HG03196 (cell line): ENCODE results near the gene HOXA10.

Source experiments
- ATAC-seq: cut with Tn5 transposase; IDR thresholded peaks from one replicate; pipeline ENCODE4 v1.9.1; 2021; ENCODE audit not compliant: unreplicated experiment

Gene HOXA10

DNA sequence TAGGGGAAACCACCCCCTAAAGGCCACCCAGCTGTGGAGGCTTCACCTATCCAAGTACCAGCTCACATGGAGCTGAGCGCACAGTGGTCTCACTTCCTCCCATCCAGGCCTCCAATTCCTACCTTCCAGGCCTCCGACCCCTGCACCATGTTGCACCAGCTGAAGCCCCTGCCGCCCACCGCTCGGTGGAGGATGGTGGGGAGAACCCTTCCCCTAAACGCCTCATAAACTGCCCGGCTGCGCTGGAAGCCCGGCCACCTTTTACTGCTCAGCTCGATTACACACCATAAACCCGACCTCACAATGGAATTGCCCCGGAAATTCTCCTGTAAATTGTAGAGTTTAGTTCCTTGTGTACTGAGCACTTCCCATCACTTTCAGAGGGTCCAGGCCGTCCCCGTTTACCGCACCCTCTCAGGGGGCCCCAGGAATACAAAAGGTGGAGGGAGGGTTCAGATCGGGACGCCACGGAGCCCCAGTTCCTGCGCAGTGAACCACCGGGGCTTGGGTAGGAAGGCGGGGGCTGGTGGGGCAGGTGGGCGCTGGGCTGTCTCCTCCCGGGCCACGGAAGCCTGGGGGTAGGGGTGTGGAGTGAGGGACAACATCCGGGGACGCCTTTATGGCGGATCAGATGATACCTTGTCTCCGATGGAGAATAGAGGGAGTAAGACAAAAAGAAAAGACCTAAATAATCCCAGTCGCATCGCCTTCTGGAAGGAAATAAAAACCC is 16.3 kb downstream of the HOXA10 start:
- ATAC-seq, result no peak

DNA sequence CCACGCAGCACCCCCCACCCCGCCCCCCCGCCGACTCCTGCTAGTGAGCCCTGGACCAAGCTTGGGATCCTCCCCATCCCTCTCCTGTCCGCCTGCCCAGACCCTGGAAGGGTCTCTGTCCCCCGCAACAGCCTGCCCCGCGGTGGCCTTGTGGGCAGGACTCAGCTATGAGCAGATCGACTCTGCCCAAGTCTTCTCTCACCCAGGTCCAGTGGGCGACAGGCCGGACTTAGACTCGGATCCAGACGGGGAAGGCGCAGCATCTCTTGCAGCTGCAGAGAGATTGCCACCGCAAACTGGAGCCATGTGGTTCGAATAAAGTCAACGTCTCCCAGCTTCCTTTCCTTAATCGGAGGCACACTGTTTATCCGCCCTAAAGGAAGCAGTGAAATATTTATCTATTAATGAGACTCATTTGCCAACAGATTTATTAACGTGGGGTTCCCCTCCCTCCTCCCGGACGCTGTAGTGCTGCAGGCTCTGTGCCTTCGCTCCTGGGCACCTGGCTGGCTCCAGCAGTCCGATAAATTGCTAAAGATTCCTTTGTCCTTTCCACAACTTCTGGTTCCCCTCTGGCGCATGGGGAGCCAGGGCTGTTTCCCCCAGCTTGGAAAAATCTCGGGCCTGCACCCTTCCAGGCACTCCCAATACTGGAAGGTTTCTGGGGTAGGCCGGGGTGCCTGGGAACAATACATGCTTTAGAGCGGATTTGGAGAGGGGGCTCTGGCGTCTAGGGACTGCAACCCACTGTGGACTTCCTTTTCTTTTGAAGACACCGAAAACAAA is 17.0 kb downstream of the HOXA10 start:
- no peak for ATAC-seq

DNA sequence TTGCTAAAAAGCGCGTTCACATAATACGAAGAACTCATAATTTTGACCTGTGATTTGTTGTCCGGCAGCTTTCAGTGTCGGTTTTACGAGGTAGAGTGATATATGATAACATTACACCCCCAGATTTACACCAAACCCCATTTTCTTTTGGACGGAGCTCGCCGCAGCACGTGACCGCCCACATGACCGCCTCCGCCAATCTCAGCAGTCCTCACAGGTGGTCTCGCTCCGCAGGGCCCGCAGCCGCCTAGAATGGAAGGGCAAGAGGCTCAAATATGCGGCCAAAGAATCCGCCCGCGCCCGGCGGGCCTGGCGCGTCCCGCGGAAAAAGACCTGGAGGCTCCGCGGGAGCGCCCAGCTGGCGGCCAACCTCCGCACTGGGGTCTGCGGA is 17.6 kb downstream of the HOXA10 start, which contains the start of gene HOXA7:
TSS of gene HOXA7 (minus strand) at position 168 of the 391 bp plus-strand sequence. CDS start at position 38, 130 bp downstream.
- no peak for ATAC-seq

DNA sequence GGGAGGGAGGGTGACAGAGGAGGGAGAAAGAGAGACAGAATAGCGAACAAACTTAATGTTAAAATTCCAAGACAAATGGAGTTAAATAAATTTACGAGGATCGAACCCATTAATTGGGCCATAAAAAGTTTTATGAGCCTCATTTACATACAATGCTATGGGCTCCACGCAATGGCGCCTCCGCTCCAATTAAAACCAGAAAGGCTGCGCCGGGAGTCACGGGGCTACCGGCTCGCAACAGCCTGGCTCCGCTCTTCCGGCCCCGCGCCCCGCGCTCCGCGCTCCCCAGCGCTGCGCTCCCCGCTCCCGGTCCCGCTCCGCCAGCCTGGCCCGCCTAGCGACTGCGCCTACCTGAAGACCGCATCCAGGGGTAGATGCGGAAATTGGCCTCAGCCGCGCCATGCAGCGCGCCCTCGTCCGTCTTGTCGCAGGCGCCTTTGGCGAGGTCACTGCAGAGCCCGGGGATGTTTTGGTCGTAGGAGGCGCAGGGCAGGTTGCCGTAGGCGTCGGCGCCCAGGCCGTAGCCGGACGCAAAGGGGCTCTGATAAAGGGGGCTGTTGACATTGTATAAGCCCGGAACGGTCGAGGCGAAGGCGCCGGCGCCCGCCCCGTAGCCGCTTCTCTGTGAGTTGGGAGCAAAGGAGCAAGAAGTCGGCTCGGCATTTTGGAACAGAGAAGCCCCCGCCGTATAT is 18.2 kb downstream of the HOXA10 start:
- ATAC-seq, result no peak

DNA sequence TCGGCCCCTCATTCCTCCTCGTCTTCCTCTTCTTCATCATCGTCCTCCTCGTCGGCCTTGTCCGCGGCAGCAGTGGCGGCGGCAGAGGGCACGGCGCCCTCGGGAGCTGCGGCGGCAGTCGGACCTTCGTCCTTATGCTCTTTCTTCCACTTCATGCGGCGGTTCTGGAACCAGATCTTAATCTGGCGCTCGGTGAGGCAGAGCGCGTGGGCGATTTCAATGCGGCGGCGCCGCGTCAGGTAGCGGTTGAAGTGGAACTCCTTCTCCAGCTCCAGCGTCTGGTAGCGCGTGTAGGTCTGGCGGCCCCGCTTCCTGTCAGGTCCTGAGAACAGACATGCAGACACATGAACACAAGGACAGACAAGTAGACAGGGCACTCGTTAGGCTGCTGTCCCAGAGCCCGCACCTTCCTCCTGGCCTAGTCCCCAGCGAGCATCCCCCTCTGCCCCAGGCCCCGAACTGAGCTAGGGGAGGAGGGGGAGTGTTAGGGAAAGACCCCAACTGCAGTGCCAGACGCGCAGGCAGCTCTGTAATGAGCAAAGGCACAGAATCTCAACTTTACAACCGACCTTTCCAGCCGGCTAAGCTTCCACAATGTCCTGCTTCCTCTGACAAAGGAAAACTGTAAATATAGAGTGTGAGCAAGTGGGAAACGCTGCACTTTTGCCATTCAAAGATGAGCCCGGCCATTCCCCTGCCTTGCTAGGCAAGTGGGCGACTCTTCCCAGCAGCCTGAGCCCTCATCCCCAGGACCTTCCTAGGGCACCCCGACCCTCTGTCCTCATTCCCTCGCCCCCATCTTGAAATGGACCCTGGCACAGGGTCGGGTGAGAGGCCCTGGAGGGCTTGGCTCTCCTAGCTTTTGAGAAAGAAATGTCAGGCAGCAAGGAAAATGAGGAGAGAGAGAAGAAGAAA is 19.0 kb downstream of the HOXA10 start:
- no peak for ATAC-seq

DNA sequence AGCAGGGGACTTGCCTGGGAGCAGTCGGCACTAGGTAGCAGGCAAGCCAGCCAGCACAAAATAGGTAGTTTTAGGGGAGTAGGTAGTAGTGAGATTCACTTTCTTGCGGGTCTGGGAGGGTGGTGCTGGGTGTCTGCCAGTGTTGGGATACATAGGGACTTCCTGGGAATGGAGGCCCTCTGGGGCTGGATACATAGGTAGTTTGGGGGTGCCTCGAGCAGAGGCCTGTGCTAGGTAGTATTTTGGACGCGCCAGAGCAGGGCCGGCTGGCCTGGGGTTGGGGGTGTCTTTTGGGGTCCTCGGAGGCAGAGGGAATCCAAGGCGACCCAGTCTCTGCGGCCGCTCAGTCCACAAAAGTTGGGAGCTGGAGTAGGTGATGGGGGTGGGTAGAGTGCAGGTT is 19.8 kb downstream of the HOXA10 start:
- ATAC-seq, result no peak

DNA sequence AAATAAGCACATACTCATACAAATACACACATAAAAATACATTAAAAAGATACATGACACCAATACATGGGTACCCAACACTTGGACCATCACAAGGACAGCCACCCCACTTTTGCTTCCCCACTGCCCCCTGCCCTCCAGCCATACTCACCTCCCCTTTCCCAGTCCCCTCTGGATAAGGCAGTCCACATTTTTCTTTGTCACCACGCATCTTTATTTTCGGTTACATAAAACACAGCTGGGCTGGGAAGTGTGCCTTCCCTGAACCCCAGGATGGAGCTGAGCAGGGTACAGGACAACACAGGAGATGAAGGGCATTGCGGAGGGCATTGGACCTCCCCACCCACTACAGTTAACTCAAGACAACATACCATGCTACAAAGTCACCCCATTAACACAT is 20.6 kb downstream of the HOXA10 start:
- ATAC-seq, result no peak

DNA sequence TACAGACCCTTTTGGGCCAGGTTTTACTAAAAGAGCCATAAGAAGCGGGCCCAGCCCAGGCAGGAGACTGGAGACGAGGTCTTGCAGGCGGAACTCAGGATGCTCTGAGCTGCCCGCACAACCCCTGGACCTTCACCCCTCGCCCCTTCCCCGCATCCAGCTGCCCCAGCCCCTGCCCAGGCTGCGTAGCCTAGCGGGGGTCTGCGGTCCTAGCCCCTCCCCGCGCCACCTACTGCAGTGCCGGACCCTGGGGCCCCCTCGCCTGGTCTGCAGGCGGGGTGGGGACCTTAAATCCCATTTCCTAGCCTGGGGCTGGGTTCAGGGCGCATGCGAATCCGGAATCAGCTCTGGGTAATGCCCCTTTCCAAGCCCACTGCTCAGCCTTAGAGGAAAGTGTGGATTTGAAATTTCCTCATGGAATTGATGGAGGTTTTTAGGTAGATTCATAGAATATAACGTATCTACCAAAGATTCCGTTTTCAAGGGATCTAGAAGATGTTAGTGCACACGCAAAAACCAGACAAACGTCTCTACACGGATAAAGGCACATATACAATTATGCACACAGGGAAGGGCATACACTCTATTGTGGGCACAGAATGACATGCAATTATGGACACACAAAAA is 21.2 kb downstream of the HOXA10 start:
- ATAC-seq, result no peak

DNA sequence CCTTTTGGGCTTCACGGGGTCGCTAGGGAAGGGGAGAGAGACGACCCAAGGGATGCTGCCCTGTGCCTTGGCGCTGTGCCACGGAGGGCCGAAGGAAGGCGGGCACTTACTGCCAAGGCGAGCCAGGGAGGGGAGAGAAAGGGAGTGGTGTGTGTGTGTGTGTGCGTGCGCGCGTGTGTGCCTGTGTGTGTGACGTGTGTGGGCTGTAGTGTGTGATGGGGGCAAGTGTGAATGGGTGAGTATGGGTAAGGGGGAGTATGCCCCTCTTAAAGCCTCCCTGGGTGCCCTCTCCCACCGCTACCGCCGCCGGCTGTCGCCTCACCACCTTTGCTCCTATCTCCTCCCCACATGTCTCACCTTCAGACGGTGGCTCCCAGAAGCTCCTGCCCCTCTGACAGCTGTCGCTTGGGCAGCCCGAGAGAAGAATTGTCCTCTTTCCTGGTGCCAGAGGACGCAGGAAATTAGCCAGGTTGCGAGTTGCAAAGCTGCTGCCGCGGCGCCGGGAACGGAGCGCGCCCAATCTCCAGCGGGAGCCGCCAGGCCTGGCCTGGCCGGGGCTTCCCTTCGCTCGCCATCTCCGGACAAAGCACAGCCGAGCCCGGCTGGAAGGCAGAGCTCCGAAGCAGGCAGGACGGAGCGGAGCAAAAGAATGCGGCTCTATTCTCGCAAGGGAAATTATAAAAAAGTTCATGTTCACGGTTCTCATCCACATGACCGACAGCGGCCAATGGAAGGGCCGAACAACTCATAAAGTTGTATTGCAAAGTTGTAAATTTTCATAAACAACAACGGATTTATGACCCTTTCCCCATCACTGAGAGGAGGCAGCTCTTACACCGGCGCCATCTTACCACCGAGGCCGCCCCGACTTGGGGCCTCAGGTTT is 21.9 kb downstream of the HOXA10 start, which contains the start of gene HOXA3:
TSS of gene HOXA3 (minus strand) at position 653 of the 885 bp plus-strand sequence. CDS start 41,943 bp downstream, outside the sequence.
- ATAC-seq, result no peak

DNA sequence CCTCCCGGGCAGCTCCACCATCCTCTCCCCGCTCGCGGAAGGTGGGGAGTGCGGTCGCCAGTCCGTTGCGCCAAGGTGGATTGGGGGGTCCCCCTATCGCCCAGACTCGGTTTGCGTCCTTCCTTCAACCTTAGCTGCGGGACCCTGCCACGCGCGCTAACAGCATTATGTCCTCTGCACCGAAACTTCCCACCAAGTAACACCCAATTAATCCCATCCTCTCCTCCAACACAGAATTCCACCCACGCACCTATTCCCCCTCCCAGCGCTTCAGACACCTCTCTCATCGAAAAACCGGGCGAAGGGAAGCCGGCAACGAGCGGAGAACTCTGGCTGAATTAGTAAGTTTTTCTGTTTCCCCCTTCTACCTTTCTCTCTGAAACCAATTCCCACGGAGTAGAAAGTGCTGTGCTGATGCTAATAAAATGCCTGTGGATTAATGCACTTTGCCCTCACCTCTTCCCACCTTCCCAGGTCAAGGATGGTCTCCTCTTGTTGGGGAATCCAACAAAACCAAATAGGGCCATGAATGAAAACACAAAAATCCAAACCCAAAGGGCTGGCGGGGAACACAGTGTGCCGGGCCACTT is 22.7 kb downstream of the HOXA10 start:
- no peak for ATAC-seq

DNA sequence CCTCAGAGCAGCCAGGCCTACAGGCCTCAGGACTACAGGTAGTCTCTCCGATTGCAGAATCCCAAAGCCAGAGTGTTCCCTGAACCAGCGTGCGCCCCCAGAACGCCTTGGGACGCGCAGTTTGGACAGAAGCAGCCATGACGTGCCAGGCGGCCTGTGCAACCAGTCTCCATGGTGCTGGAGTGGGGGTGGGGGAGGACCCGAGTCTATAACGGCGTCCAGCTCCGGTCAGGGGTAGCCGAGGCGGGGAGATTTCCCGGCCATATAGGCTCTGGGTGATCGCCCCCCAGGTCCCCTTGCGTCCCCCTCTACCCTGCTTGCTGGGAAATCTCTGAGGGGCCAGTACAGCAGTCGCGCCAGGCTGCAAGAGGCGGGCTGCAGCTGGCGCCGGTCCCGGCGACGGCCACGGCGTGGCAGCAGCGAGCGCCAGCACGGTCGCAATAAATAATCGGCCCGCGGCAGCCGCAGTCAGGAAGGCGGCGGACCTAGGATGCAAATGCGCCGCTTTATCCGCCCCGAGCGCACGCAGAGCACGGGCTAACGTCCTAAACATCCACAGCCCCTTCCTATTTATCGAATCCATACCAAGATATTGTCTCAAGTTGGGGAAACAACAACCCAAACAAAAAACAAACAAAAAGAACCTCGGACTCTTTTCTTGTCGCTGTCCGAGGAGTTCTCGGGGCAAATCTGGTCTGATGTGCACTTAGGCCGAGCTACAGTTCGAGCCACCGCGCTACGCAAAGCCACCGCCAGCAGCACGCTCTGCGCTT is 23.4 kb downstream of the HOXA10 start:
- peak; percentile 54 for ATAC-seq

DNA sequence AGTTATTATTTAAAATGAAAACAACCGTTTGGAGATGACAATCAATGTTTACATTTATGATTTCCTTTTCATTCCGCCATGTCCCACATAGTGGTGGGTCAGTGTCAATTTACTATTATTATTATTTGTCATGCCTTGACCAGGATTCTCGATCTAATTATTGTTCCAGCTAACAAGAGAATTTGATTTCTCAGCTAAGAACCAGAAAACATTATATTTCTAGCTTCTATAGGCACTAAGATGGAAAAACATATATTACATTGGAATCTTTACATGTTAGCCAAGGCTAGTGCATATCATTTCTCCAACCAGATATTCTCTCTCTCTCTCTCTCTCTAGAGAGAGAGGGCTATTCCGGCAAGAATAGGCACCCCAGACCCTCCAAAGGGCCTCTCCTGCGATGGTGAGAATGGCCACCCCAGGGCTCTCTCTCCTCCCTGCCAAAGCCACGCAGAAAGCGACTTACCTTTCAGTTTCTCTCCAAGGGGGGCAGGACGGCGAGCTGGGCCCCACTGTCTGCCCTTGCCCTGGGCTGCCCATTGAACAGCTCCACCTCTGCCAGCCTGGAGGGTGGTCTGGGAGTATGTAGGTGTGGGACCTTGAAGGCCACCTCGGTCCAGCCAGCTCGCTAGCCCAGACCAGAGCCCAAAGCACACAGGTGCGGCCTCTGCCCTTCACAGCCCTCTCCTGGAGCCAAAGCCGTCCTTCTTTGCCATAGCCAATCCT is 24.1 kb downstream of the HOXA10 start:
- no peak for ATAC-seq

DNA sequence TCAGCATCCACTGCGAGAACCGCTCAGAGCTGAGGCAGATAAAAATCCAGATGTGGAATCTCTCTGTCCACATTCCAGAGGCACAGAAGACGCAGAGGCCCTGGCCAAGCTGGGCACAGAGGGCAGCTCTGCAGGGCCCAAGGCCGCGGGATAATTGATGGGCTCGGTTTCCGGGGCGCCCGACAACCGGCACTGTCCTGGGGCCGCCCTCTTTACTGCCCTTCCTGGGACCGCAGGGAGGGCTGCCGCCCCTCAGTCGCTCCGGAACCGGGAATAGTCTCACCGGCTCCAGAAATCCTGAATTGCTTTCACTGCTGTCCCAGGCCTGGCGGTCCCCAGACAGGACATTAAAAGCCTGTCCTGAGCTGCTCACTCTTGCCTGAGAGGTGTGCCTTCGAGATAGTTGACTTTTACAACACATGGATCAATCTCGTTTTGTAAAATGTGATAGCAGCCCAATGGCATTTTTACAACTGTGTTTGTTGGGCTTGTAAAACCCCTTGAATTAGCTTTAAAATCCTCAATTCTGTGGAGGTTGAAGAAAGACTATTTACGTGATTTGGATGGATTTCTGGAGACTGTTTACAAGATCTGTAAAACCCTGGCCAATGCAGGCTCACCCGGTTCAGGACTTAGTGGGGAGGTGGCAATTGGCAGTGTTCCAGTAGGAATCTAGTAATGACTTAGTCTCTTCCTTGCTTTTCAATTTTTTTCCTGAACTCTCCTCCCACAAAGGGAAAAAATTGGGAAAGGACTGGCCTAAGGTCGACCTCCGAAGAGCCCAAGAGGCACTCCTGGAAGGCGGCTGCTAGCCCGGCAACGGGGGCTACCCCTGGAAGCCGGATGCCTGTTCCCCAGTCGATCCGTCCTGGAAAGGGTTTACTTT is 25.1 kb downstream of the HOXA10 start:
- no peak for ATAC-seq

DNA sequence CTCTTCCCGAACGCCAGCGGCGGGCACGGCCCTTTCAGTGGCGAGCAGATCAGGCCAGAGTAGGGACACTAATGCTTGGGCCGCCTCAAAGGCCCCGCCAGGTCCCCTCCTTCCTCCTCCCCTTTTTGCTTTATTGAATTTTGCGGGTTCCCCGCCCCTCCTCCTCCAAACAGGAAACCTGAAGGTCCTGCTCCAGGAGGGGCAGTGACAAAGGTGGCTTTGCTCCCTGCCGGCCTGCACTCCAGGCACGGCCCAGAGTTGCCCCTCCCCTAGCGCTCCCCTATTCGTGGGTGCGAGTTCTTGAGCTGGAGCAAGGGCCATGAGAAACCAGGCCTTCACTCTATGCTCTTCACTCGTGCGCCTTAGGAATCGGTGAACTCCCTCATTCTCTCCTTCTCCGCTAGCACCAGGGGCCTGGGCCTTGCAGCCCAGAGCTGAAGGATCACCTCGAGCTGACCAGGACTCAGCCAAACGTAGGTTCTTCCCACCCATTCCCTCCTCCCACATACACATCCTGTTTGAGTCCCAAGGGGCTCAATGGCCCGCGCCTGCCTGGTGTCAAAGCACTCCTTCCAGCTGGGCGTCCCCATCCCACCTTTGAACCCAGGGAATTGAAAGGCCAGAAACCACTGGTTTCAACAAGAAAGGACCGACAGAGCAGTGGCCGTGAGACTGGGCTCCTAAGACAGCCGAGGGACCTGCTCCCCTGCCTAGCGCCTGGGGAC is 25.9 kb downstream of the HOXA10 start:
- ATAC-seq, result no peak

DNA sequence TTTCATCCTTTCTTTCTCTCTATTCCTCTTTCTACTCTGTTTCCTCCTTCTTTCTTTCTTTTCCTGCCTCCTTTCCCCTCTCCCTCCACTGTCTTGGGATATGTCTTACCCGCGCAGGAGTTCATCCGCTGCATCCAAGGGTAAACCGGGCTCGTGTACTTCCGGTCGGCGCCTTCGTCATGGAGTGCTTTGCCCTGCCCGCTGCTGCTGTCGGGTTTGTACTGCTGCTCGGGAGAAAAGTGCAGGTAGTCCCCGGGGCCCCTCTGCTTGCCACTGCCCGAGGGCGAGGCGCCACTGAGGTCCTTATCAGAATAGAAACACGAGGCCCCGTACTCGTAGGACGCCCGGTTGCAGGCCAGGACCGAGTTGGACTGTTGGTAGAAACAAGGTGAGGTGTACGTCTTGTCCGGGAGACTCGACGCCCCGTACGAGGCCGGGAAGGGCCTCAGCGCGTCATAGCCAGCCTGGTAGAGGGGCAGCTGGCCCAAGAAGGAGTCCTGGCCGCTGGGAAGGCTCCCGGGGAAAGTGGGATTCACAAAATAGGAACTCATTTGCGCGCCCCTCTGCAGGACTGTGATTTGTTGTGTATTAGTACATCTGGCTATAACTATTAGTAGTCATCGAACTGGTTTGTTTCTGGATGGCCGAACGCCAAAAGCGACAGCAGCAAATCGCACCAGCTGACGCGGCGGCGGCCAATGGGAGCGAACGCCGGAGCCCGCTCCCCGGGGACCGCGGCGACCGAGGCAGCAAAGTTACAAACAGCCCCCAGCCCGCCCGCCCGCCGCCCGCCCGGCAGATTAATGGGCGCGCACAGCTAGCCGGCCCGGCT is 26.7 kb downstream of the HOXA10 start, which contains the start of gene HOXA6:
TSS of gene HOXA6 (minus strand) at position 576 of the 832 bp plus-strand sequence. CDS start at position 551, 25 bp downstream.
- ATAC-seq, result no peak
